Activated CD4-positive, alpha-beta memory T cell treated with anti-CD3 and anti-CD28 coated beads, Interleukin-2, amount 10 ng/mL, durations not matched to agents 7 days and 5 days (primary cell): Measurements from ENCODE around the gene CCNT1. TPM values are rescaled to one million over a fixed set of nuclear protein-coding genes. Genes with fewer than 3 reads are reported as not detected.
"Not testable (repeated sequence)": the region's sequence is repeated elsewhere in the genome, so short reads cannot be mapped to it uniquely, and the experiment has no call there.

Source experiments
- CTCF ChIA-PET: fragments of 350-600 bp; sonication (Branson Sonifier 250); formaldehyde crosslinking; loops from one replicate; lab custom pipeline; 2021; ENCODE audit warnings: antibody characterized with exemption, inconsistent platforms; lab: Charles Lee
- POLR2A ChIA-PET: fragments of 350-600 bp; sonication (Branson Sonifier 250); formaldehyde crosslinking; loops from one replicate; lab custom pipeline; 2021; ENCODE audit warnings: antibody characterized with exemption; lab: Charles Lee
- DNase-seq: peaks from one replicate; pipeline ENCODE4 v3.0.0-alpha.2; 2020
- H3K27ac Mint-ChIP-seq: one replicate; pipeline ENCODE4 v1.8.0; 2021; ENCODE audit warnings: mild to moderate bottlenecking, mixed read lengths
- H3K27me3 Mint-ChIP-seq: one replicate; pipeline ENCODE4 v1.8.0; 2021; ENCODE audit warnings: mixed read lengths
- H3K36me3 Mint-ChIP-seq: one replicate; pipeline ENCODE4 v1.8.0; 2021; ENCODE audit warnings: low read depth, mixed read lengths
- H3K4me1 Mint-ChIP-seq: one replicate; pipeline ENCODE4 v1.8.0; 2021; ENCODE audit warnings: mixed read lengths
- H3K4me3 Mint-ChIP-seq: one replicate; pipeline ENCODE4 v1.8.0; 2021; ENCODE audit warnings: mild to moderate bottlenecking, mixed read lengths
- H3K9me3 Mint-ChIP-seq: one replicate; pipeline ENCODE4 v1.8.0; 2021; ENCODE audit warnings: mixed read lengths
- total RNA-seq, 2 experiments: library from RNA; stranded (reverse); gene quantifications; one replicate each; pipeline ENCODE4 v1.2.3, GENCODE V29; 2021

Gene CCNT1
- total RNA-seq, 2 experiments from 2014 or later: 56.9 to 57.4 TPM

DNA sequence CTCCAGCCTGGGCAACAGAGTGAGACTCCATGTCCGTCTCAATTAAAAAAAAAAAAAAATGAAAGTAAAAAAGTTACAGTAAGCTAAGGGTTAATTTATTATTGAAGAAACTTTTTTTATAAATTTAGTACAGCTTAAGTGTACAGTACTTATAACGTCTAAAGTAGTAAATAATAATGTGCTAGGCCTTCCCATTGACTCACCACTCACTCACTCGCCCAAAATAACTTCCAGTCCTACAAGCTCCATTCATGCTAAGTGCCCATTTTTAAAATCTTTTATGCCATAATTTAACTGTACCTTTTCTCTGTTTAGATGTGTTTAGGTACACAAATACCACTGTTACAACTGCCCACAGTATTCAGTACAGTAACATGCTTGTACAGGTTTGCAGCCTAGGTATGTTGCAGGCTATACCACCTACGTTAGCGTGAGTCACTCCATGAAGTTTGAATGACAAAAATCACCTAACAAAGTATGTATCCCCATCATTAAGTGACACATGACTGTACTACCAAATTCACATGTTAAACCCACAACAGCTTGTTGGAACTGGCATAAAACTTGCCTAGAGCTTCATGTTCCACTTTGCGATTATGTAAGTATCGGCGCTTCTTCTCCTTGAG, 45.2 kb downstream of the CCNT1 start:
- H3K36me3 Mint-ChIP-seq: peaks cover 49% of the 10 kb centered on the region
- no peak overlapping the region for H3K27ac Mint-ChIP-seq

DNA sequence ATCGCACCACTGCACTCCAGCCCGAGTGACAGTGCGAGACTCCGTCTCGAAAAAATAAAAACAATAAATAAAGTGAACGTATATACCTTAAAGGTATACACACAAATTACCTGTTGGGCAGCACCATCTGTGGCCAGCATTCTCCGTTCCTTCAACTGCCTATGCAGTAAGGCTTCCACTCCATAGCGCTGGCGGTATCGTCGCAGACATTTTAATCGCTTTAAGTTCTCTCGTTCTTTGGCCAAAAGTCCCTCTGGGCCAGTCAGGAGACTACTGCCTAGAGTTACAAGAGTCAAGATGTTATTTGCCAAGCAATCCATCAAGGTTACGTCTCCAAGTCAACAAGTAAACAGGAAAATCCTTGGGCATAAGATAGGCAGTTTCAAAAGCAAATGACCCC, 47.5 kb downstream of the CCNT1 start:
- DNase-seq: no peak
- H3K9me3 Mint-ChIP-seq: no peaks in the 10 kb centered on the region
- peaks cover 2% of the 10 kb centered on the region for H3K4me1 Mint-ChIP-seq
- ChIA-PET CTCF (interaction anchor here (0.9 kb wide), 1 partner anchor 126 kb away, joined by 4 read pairs; no protein-coding TSS in a partner anchor), POLR2A (interaction anchor here (1.6 kb wide), 1 partner anchor 13 kb away, joined by 3 read pairs; the partner anchor contains the start of gene KANSL2)
- peaks cover 49% of the 10 kb centered on the region for H3K36me3 Mint-ChIP-seq
- no peaks in the 10 kb centered on the region for H3K27me3 Mint-ChIP-seq
- H3K4me3 Mint-ChIP-seq: no peak overlapping the region
- H3K27ac Mint-ChIP-seq: no peak overlapping the region

More for the DNA sequence above, 45.2 kb downstream of the CCNT1 start:
- H3K4me1 Mint-ChIP-seq: peaks cover 8% of the 10 kb centered on the region
- ChIA-PET POLR2A (interaction anchor here (1.0 to 4.3 kb wide), 2 partner anchors 11 to 45 kb away, joined by 4 to 33 read pairs; partner anchors contain the start of genes CCNT1 and KANSL2), CTCF (interaction anchor here (1.4 kb wide), 1 partner anchor 144 kb away, joined by 3 read pairs; no protein-coding TSS in a partner anchor)
- DNase-seq: no peak
- no peaks in the 10 kb centered on the region for H3K27me3 Mint-ChIP-seq
- H3K4me3 Mint-ChIP-seq: no peak overlapping the region
- no peaks in the 10 kb centered on the region for H3K9me3 Mint-ChIP-seq

DNA sequence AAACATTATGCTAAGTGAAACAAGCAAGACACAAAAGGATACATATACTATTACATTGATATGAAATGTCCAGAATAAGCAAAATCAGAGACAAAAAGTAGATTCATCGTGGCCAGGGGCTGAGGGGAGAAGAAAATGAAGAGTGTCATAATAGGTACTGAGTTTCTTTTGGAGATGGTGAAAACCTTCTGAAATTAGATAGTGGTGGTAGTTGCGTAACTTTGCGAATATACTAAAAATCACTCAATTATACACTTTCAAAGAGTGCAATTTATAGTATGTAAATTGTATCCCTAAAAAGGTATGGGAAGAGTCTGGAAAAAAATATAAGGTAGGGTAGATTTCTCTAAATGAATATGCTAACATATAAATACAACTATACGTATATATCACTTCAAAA, 56.6 kb downstream of the CCNT1 start:
- Mint-ChIP-seq H3K27me3 (no peaks in the 10 kb centered on the region), H3K4me1 (no peaks in the 10 kb centered on the region), H3K36me3 (peaks cover 47% of the 10 kb centered on the region), H3K4me3 (no peak overlapping the region), H3K9me3 (no peaks in the 10 kb centered on the region), H3K27ac (no peak overlapping the region)
- no peak for DNase-seq
- POLR2A ChIA-PET: no interaction called here
- CTCF ChIA-PET: no interaction called here

DNA sequence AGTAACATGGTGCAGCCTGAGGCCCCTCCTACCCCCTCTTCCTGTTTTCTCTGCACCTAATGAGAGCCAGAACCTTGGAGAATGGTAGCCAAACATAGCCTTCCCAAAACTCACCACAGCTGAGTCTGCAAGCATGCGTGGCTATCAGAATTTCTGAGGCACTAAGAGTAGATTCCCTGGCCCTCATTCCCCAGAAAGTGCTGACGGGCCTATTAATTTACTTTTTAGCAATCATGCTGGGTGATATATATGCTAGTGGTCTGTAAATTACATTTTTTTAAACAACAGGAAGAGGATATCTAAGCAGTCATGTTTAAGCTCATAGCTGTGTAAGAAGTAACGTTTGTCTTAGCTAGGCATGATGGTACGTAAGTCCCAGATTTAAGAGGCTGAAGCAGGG, 64.8 kb downstream of the CCNT1 start:
- no peak for DNase-seq
- no peaks in the 10 kb centered on the region for H3K27me3 Mint-ChIP-seq
- no peak overlapping the region for H3K4me3 Mint-ChIP-seq
- no peaks in the 10 kb centered on the region for H3K9me3 Mint-ChIP-seq
- no peak overlapping the region for H3K27ac Mint-ChIP-seq
- H3K4me1 Mint-ChIP-seq: no peaks in the 10 kb centered on the region
- CTCF ChIA-PET: no interaction called here
- POLR2A ChIA-PET: no interaction called here
- peaks cover 51% of the 10 kb centered on the region for H3K36me3 Mint-ChIP-seq

DNA sequence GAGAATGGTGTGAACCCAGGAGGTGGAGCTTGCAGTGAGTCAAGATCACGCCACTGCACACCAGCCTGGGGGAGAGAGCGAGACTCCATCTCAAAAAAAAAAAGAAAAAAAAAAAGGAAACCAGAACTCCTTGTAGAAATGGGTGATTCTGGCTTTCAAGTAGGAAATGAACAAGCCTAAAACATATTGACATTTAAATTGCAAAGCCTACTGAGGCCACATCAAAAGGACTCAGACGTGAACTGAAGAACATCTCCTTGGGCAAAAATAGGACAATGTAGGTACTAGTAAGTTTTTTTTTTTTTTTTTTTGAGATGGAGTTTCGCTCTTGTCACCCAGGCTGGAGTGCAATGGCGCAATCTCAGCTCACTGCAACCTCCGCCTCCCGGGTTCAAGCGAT, 71.2 kb downstream of the CCNT1 start:
- DNase-seq, H3K27ac Mint-ChIP-seq, H3K4me3 Mint-ChIP-seq, H3K27me3 Mint-ChIP-seq, H3K4me1 Mint-ChIP-seq, POLR2A ChIA-PET: not testable (repeated sequence)
- CTCF ChIA-PET: interaction anchor here (0.7 kb wide), 1 partner anchor 1750 kb away, joined by 3 read pairs; no protein-coding TSS in a partner anchor
- peaks cover 48% of the 10 kb centered on the region for H3K36me3 Mint-ChIP-seq
- H3K9me3 Mint-ChIP-seq: peaks cover 13% of the 10 kb centered on the region

DNA sequence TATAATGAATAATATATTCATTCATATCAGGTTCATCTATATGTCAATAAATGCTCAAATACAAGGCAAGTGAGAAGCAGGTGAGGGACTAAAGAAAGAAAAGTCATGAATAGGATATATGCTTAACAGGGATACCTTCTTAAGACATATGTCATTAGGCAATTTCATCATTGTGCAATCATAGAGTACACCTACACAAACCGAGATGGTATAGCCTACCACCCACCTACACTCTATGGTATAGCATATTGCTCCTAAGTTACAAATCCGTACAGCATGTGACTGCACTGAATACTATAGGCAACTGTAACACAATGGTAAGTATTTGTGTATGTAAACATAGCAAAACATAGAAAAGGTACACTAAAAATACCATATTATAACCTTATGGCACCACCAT, 73.5 kb downstream of the CCNT1 start:
- Mint-ChIP-seq H3K4me3 (no peak overlapping the region), H3K27ac (no peak overlapping the region), H3K9me3 (peaks cover 13% of the 10 kb centered on the region), H3K4me1 (no peaks in the 10 kb centered on the region), H3K27me3 (no peaks in the 10 kb centered on the region), H3K36me3 (peaks cover 42% of the 10 kb centered on the region)
- DNase-seq: no peak
- POLR2A ChIA-PET: no interaction called here
- CTCF ChIA-PET: no interaction called here

DNA sequence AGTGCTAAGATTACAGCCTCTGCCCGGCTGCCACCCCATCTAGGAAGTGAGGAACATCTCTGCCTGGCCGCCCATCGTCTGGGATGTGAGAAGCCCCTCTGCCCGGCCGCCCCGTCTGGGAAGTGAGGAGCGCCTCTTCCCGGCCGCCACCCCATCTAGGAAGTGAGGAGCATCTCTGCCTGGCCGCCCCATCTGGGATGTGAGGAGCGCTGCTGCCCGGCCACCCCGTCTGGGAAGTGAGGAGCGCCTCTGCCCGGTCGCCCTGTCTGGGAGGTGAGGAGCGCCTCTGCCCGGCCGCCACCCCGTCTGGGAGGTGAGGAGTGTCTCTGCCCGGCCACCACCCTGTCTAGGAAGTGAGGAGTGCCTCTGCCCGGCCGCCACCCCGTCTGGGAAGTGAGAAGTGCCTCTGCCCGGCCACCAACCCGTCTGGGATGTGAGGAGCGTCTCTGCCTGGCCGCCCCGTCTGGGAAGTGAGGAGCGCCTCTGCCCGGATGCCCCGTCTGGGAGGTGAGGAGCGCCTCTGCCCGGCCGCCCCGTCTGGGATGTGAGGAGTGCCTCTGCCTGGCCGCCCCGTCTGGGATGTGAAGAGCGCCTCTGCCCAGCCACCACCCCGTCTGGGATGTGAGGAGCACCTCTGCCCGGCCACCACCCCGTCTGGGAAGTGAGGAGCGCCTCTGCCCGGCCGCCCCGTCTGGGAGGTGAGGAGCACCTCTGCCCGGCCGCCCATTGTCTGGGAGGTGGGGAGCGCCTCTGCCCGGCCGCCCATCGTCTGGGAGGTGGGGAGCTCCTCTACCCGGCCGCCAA, 74.6 kb downstream of the CCNT1 start:
- CTCF ChIA-PET, POLR2A ChIA-PET, H3K27me3 Mint-ChIP-seq, DNase-seq, H3K4me3 Mint-ChIP-seq, H3K27ac Mint-ChIP-seq, H3K4me1 Mint-ChIP-seq: not testable (repeated sequence)
- Mint-ChIP-seq H3K9me3 (peaks cover 13% of the 10 kb centered on the region), H3K36me3 (peaks cover 37% of the 10 kb centered on the region)

DNA sequence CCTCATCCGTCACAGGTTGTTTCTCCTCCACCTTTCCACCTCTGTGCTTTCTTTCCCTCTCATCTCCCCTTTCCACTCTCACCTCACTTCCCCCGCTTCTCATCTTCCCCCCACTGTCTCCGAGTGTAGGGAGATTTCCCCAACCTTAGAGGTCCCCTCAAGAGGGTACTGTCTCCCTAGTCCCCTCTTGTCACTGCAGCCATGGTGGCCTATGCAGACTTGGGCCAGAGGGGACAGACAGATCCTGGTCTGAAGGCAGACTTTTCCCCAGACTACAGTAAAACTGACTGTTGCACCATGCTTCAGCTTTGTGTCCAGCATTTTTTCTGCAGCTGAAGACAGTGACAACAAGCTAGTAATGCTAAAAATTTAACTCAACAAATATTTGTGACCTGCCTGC, 75.7 kb downstream of the CCNT1 start:
- no peak overlapping the region for H3K4me3 Mint-ChIP-seq
- no peaks in the 10 kb centered on the region for H3K27me3 Mint-ChIP-seq
- H3K9me3 Mint-ChIP-seq: peaks cover 13% of the 10 kb centered on the region
- H3K36me3 Mint-ChIP-seq: peaks cover 29% of the 10 kb centered on the region
- DNase-seq: no peak
- POLR2A ChIA-PET: no interaction called here
- H3K4me1 Mint-ChIP-seq: no peaks in the 10 kb centered on the region
- CTCF ChIA-PET: interaction anchor here (0.6 kb wide), 1 partner anchor 361 kb away, joined by 3 read pairs; no protein-coding TSS in a partner anchor
- H3K27ac Mint-ChIP-seq: no peak overlapping the region

DNA sequence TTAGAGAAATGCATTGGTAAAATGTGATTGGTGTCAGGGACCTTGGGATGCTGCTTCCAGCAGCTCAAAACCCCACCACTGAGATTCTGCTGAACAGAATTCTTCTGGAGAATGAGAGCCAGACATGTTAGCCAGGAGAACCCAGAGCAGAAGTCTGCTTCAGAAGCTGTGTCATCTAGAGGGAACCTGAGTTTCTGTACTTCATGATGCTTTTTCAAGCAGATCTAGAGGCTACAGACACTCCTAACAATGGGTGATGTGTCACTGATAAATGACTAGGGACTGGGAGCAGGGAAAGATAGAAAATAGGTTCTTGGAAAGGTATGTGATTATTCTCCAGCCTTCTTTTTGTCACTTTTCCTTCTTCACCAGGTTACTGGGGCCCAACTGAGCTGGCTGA, 76.1 kb downstream of the CCNT1 start:
- no peak for DNase-seq
- Mint-ChIP-seq H3K36me3 (peaks cover 29% of the 10 kb centered on the region), H3K27me3 (no peaks in the 10 kb centered on the region), H3K4me1 (no peaks in the 10 kb centered on the region), H3K27ac (no peak overlapping the region), H3K9me3 (peaks cover 13% of the 10 kb centered on the region), H3K4me3 (no peak overlapping the region)
- ChIA-PET CTCF (no interaction called here), POLR2A (no interaction called here)

Other genes with a start within 250 kb of the CCNT1 start
- not detected for gene ANP32D, start 244.1 kb downstream of the CCNT1 start, total RNA-seq
- gene C12orf54, start 234.2 kb downstream of the CCNT1 start, total RNA-seq: not detected
- gene OR8S1, start 191.1 kb downstream of the CCNT1 start, total RNA-seq: not detected
- not detected for gene LALBA, start 146.7 kb downstream of the CCNT1 start, total RNA-seq
- 10 to 100 TPM; 40.3 to 42.2 TPM for gene KANSL2, start 34.5 kb downstream of the CCNT1 start, total RNA-seq
- gene ADCY6, start 72.4 kb upstream of the CCNT1 start, total RNA-seq: under 1 TPM in 1 of 2 experiments, not detected in 1; 0.05 TPM
- gene CACNB3, start 101.8 kb upstream of the CCNT1 start, total RNA-seq: 10 to 100 TPM; 32.8 to 34.2 TPM
- gene DDX23, start 135.5 kb upstream of the CCNT1 start, total RNA-seq: 100 to 1,000 TPM; 117 to 127 TPM
- 1 to 10 TPM; 2.6 to 3.0 TPM for gene RND1, start 149.2 kb upstream of the CCNT1 start, total RNA-seq
- gene FKBP11, start 208.8 kb upstream of the CCNT1 start, total RNA-seq: 10 to 100 TPM; 73.4 to 78.7 TPM
- 100 to 1,000 TPM; 114 to 122 TPM for gene ARF3, start 240.8 kb upstream of the CCNT1 start, total RNA-seq